Colonic mucosa (tissue), 4 donors: ENCODE results near the gene HOXC12. TPM values are rescaled to one million over a fixed set of nuclear protein-coding genes. Genes with fewer than 3 reads are reported as not detected.

ENCODE experiments used
- DNase-seq: peaks from one replicate; pipeline ENCODE4 v3.0.0-alpha.2; 2020
- H3K27ac ChIP-seq: fragments of 200-600 bp; one replicate; pipeline ENCODE4 v1.8.0; 2021
- H3K27me3 ChIP-seq: fragments of 200-600 bp; one replicate; pipeline ENCODE4 v1.8.0; 2021
- H3K36me3 ChIP-seq: fragments of 200-600 bp; one replicate; pipeline ENCODE4 v1.8.0; 2021
- H3K4me1 ChIP-seq: fragments of 200-600 bp; one replicate; pipeline ENCODE4 v1.8.0; 2021; ENCODE audit warnings: mild to moderate bottlenecking
- H3K4me3 ChIP-seq: fragments of 200-600 bp; one replicate; pipeline ENCODE4 v1.8.0; 2021
- H3K9ac ChIP-seq, 2 donors: one replicate each; pipeline ENCODE4 v1.7.0; 2013; ENCODE audit warnings: control low read depth in 2 of 2, low read depth in 2 of 2, low read length in 2 of 2
- H3K9me3 ChIP-seq: fragments of 200-600 bp; one replicate; pipeline ENCODE4 v1.8.0; 2021
- CTCF ChIP-seq: fragments of 200-600 bp; IDR thresholded peaks from one replicate; pipeline ENCODE4 v1.8.0; 2022; ENCODE audit warnings: antibody characterized with exemption, mild to moderate bottlenecking
- intact Hi-C: fragments of 100-400 bp; cut with DNase I; formaldehyde crosslinking; loops from one replicate; pipeline ENCODE4 v1.14.1; 2022
- total RNA-seq, 2 donors: library from RNA; stranded (reverse); fragmentation: NEBNext Ultra II Directional in 1 of 2; extraction: Animal tissue kit (Norgen Biotek cat#: 25700) in 1 of 2; gene quantifications; one replicate each; pipeline ENCODE4 v1.2.1, GENCODE V29; 2021
- donor health status: healthy.
- donor health status: DM: no; HTN: no; CAD: no.
- donor health status: DM: no; HTN: no; CAD: no.

The HOXC12 gene
- total RNA-seq, 2 donors from 2014 or later = not detected

GRCh38 chr12:53939141-53940108, 15.3 kb upstream of the HOXC12 start:
- H3K9ac ChIP-seq = no peak overlapping the region
- intact Hi-C loops = no loop called here

GRCh38 chr12:53940443-53941014, 14.2 kb upstream of the HOXC12 start:
- DNase-seq = no peak
- intact Hi-C loops = no loop called here
- no peak for TF ChIP-seq CTCF
- no peaks in the 10 kb centered on the region for H3K36me3 ChIP-seq
- H3K4me1 ChIP-seq = no peaks in the 10 kb centered on the region
- peaks cover 87% of the 10 kb centered on the region for H3K27me3 ChIP-seq
- H3K9ac ChIP-seq = no peak overlapping the region
- H3K4me3 ChIP-seq = no peak overlapping the region
- H3K27ac ChIP-seq = no peak overlapping the region
- no peaks in the 10 kb centered on the region for H3K9me3 ChIP-seq

More at GRCh38 chr12:53939141-53940108, 15.3 kb upstream of the HOXC12 start:
- H3K27me3 ChIP-seq = peaks cover 87% of the 10 kb centered on the region
- no peak for TF ChIP-seq CTCF
- H3K4me3 ChIP-seq = no peak overlapping the region
- no peaks in the 10 kb centered on the region for H3K4me1 ChIP-seq
- no peak for DNase-seq
- no peak overlapping the region for H3K27ac ChIP-seq
- H3K9me3 ChIP-seq = no peaks in the 10 kb centered on the region
- no peaks in the 10 kb centered on the region for H3K36me3 ChIP-seq

- Histone ChIP-seq H3K4me3 (no peak overlapping the region), H3K9me3 (no peaks in the 10 kb centered on the region), H3K27ac (no peak overlapping the region), H3K9ac (no peak overlapping the region), H3K4me1 (no peaks in the 10 kb centered on the region), H3K27me3 (peaks cover 87% of the 10 kb centered on the region), H3K36me3 (no peaks in the 10 kb centered on the region)
- intact Hi-C loops = no loop called here
- no peak for TF ChIP-seq CTCF
- DNase-seq = no peak
These were observed 13.5 kb upstream of the HOXC12 start for GRCh38 chr12:53941187-53941586.

GRCh38 chr12:53941750-53942149, 13.0 kb upstream of the HOXC12 start:
- intact Hi-C loops = no loop called here
- Histone ChIP-seq H3K4me1 (no peaks in the 10 kb centered on the region), H3K27me3 (peaks cover 87% of the 10 kb centered on the region), H3K27ac (no peak overlapping the region), H3K9ac (no peak overlapping the region), H3K36me3 (no peaks in the 10 kb centered on the region), H3K4me3 (no peak overlapping the region), H3K9me3 (no peaks in the 10 kb centered on the region)
- TF ChIP-seq CTCF = no peak
- no peak for DNase-seq

GRCh38 chr12:53942467-53942997, 12.2 kb upstream of the HOXC12 start:
- Histone ChIP-seq H3K36me3 (no peaks in the 10 kb centered on the region), H3K27ac (no peak overlapping the region), H3K4me3 (no peak overlapping the region), H3K9me3 (no peaks in the 10 kb centered on the region), H3K9ac (no peak overlapping the region), H3K4me1 (no peaks in the 10 kb centered on the region), H3K27me3 (peaks cover 87% of the 10 kb centered on the region)
- no peak for DNase-seq
- intact Hi-C loops = no loop called here
- no peak for TF ChIP-seq CTCF
